HG03139 (cell line): ENCODE measurements around the gene MAP3K21.
A peak's percentile ranks its signal among the peaks of the same experiment; 100 is the strongest.

Experiments
- ATAC-seq: cut with Tn5 transposase; IDR thresholded peaks from one replicate; pipeline ENCODE4 v1.9.1; 2021; ENCODE audit not compliant: unreplicated experiment

Gene MAP3K21

DNA sequence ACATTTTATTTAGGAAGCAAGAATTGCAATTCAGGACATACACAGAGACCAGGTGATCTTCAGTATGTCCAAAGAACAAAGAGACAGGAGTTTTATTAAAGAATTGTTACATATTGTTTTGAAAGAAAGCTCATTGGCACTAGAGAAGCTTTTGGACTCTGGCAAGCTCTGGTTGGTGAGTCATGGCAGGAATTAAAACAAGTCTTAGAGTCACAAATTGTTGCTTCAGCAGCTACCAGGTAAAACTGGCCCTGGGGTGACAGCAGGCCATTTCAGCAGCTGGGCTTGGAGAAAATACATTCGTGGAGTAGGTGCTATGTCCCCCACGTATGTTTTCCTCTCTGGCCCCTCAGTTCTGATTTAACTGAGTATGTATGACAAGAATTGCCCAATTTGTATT, 58.8 kb downstream of the MAP3K21 start:
- no peak for ATAC-seq

DNA sequence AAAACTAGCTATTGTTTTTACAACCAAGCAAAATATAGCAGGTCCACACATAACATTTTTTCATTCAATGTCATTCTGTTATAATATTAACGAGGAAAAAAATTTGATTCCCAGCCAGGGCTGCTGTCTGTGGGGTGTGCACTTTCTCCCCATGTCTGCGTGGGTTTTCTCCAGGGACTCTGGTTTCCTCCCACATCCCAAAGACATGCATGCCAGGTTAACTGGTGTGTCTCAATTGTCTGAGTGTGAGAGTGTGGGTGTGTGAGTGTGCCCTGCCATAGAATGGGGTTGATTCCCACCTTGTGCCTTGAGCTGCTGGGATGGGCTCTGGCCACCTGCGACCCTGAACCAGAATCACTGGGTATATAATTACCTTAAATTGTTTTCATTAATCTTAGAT, 60.1 kb downstream of the MAP3K21 start:
- ATAC-seq: no peak

DNA sequence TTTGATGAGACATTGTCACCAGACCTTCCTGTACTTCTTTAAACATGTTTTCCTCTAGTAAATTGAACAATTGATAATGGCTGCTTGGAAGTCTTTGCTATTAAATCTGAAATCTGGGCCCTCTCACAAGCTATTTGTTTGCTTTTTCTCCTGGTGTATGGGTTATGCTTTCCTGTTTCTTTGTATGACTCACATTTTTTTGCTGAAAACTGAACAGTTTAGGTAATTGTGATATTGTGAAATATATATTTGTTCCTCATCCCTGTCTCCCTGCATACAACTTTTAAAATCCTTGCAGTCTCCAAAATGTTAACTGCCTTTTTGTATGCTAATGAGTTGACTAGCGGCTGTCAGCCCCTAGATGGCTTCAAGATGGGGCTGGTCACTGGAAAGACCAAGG, 61.6 kb downstream of the MAP3K21 start:
- ATAC-seq: no peak

DNA sequence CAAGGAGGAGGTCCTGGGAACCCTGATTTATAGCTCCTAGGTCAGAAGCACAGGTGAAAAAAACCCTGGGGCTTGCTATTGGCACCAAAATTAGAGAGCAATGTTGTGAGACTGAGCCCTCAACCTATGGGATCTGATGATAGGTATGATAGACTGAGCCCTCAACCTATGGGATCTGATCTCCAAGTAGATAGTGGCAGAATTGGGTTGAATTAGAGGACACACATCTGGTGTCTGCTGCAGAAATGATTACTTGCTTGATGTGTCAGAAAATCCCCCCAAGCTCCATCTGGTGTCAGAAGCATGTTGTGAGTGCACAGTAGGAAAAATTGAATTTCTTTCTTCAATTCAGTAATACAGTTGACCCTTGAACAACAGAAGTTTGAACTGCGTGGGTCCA, 62.4 kb downstream of the MAP3K21 start:
- ATAC-seq: no peak

DNA sequence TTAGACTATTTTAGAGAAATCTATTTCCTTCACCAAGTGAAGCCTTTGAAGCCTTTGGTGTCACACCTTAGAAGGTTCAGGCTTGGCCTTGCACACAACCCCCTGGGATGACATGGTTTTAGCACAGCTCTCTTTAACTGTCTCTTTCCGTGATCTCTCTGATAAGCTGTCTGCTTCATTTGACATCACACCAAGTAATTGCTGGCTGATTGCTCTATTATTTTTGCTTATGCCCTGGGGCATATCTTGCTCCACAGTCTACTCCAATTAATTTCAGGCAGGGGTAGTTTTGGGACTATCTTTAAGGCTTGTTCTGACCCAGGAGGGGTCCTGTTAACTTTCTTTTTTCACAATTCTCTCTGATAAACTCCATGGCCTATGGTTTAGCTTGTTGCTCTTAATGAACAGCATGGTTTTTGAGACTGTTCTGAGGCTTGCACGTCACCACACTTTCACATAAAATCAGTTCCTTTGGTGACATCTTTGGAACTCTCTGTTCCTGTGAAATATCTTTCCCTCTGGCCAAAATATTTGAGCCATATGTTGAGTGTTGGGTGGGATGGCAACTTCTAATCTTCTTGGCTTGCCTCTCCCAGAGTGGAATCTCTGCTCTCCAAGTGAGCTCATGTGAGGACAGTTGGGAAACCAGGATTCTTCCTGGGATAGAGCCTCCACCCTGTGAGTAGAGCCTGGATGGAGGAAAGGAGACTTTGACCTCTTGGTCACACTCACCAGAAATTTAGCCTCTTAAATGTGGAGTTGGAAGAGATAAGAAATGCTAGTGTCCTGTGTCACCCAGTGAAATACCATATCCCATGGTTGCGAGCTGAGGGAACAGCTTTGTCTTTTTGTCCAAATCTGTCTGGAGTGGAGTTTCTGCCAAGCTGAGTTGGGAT, 63.6 kb downstream of the MAP3K21 start:
- no peak for ATAC-seq

DNA sequence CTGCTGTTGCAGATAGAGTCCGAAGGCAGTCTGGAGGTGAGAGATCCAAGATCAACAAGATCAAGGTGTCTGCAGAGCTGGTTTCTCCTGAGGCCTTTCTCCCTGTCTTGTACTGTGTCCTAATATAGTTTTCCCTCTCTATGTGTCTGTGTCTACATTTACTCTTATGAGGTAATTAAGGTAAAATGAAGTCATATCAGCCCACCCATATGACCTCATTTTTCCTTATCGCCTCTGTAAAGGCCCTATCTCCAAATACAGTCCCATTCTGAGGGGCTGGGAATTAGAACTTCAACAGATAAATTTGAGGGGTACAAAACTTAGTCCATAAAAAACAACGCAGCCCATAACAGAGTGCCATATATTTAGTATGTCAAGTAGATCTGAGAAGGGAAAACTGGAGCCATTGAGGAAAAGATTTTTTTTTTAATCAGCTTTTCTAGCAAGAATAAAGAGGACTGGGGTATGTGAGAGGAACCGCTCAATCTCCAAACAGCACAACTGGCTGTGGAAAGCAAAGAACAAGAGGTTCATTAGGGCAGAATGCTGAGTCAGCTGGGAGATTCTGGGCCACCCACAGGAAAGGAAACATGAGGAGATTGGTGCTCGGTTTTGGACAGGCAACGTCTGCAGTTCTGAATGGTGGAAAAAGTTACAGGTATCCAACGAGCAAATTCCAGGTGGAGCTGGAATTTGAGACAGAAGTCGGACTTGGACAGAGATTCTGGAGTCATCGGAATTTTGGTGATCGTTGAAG, 65.7 kb downstream of the MAP3K21 start:
- no peak for ATAC-seq

DNA sequence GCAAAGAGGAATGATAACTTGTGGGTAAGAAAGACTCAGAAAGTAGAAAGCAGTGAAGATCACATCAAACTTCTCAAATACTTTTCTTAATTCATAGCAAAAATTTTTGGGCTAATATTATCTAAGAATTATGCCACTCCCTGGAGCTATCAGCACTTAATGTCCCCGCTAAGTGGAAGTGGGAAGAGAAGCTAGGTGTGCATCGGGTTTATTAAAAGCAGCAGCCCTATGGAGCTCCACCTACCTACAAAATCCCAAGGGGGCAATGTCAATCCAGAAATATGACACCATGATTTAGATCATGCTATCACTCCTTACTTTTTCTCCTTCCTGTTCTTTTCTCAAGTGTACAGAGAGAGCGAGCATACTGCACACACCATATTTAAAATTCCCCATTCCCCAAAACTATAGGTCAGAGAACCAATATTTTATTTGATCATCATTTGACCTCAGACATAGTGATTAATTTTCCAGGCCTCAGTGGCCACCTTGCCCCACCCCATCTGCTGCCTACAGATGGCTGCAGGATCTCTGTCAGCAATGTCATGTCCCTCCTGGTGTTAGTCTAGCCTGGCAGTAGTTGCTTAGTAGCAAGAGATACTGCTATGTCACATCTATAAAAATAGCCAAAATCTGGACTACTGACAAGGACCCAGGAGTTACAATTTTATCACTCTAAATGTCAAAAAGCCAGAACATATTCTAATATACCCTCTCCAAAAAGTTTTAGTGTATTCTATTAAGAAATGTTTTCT, 66.6 kb downstream of the MAP3K21 start:
- no peak for ATAC-seq

DNA sequence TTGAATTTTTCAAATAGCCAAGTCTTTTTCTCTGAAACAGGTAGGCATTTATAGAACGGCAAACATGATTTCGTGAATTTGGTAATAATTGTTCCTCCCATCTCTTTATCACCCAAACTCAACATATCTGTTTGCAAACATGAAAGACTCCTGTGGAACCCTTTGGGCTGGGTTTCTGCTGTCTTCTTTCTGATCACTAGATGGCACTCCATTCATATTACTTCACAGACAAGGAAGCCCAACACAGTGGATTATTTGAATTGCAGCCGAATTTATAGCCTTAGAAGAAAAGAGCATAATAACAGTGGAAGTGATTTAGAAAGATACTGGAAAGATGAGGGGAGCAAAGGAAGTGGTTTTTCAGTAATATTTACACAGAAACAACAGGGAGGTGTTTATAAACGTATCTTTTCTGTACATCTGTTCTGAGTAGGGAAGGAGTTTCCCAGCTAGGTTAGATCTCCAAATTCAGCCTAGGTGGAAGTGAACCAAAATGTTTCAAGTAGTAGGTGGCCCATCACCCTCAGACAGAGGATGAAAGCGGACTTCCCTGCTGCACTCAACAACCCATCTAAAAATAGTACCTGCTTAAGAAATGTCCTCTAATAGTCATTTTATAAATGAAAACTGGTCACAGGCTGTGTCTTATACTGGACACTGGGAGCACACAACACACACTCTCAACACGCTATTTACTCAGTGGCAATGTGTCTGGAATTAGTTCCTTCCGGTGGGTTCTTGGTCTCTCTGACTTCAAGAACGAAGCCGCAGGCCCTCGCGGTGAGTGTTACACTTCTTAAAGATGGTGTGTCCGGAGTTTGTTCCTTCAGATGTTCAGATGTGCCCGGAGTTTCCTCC, 67.6 kb downstream of the MAP3K21 start:
- ATAC-seq: peak; percentile 93

DNA sequence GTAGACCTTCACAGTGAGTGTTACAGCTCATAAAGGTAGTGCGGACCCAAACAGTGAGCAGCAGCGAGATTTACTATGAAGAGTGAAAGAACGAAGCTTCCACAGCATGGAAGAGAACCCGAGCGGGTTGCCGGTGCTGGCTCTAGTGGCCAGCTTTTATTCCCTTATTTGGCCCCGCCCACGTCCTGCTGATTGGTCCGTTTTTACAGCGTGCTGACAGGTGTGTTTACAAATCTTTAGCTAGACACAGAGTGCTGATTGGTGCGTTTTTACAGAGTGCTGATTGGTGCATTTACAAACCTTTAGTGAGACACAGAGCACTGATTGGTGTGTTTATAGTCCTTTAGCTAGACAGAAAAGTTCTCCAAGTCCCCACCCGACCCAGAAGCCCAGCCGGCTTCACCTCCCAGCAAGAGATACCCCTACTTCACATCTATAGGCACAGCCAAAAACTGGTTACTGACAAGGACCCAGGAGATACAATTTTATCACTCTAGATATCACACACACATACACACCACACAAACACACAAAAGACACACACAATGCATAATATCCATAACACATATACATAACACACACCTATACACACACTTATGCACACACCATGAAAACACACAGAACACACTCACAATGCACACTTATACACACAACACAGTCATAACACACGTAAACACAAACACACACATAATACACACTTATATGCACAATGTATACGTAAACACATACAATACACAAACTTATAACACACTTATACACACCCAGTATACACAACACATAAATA, 68.5 kb downstream of the MAP3K21 start:
- no peak for ATAC-seq

DNA sequence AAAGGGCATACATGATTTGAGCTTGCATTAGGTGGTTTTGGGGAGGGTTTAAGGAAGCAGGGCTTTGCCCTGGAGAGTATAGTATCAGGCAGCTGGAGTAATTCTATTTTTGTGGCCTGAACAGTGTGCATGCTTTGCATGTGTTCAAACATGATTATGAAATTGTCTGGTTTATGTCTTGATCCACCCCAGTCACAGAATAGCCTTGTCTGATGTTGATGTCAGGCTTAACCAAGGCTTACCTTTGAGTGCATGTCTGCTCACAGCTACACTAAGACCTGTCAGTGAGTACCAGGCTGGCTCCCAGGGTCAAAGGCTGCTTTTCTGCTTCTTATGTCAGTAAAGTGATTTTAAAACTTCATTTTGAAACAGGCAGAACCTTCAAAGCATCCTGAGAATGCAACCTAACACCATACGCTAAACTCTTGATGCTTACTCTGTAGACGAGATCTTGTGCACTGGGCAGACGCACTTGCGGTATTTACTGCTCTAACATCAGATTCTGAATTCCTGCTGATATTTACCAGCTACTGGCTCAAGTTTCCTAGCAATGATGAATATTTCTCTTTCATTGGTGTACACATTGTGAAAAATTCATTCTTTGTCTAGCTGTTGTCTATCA, 78.9 kb downstream of the MAP3K21 start:
- no peak for ATAC-seq

DNA sequence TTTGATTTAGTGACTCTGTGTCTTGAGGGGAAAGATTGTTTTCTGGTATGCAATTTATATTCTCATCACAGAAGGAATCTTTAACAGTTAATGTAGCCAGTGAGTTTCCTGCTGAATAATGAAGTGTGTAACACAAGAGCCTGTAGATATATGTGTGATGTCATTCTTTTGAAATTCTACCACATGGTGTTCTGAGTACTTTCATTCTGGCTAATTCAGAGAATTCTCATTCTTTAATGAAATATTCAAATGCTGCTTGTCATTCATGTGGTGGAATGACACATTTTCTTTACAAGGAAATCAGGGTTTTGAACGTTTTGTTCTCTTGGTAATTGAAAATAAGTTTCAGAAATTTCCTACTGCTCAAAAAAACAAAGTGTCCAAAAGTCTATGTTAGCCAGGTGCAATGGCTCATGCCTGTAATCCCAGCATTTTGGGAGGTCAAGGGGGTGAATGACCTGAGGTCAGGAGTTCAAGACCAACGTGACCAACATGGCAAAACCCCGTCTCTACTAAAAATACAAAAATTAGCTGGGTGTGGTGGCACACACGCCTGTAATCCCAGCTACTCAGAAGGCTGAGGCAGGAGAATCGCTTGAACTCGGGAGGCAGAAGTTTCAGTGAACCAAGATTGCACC, 79.6 kb downstream of the MAP3K21 start:
- ATAC-seq: no peak

DNA sequence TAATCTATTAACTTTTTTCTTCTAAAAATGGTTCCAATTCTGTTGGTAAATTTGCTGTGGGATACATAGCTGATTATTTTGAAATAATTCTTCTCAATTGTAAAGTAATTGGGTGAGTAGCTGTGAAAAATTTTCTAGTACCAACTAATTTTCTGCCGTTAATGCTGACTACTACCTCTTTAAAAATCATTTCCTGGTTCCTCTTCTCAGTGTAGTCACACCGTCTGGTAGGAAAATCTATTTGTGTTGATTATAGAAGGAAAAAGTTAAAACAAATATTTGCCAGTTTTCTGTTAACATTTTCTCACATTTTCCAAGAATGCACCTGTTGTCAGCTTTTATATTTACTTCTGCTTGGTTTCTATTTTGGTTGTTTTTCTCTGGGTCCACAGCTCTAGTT, 82.0 kb downstream of the MAP3K21 start:
- no peak for ATAC-seq

DNA sequence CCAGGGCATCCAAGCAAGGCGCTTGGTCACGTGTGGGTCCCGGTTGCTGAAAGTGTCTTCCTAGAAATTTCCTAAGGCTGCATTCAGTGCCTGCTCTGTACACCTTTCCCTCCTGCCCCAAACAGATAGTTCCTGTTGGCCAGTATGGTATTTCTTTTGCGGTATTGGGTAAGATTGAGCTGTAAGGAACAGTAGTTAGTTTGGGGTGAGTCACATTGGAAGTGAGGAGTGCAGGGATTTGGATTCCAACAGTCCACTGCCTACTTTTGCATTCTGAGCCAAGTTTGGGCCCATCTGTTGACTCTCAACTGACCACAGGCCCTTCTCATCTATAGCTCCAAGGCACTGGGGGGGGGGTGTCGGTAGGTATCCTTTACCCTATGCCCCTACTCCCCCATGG, 83.4 kb downstream of the MAP3K21 start:
- ATAC-seq: no peak

DNA sequence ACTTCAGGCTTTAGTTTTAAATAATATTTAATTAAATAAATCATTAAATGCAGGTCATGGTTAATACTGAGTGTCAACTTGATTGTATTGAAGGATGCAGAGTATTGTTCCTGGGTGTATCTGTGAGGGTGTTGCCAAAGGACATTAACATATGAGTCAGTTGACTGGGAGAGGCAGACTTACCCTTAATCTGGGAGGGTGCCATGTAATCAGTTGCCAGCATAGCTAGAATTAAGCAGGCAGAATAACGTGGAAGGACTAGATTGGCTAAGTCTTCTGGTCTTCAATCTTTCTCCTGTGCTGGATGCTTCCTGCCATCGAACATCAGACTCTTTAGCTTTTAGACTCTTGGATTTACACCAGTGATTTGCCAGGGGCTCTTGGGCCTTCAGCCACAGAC, 85.3 kb downstream of the MAP3K21 start:
- ATAC-seq: no peak

DNA sequence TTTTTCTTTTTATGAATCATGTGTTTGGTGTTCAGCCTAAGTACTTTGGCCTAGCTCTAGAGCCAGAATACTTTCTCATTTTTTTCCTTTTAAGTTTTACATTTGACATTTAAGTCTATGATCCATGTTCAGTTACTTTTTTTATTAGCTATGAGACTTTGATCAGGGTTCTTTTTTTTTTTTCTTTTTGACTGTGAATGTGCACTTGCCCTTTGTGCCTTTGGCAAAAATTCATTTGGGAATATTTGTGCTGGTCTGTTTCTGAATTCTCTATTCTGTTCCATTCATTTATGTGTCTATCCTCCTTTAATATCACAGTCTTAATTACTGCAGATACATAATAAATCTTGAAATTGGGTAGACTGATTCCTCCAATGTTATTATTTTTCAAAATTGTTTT, 93.8 kb downstream of the MAP3K21 start:
- no peak for ATAC-seq

DNA sequence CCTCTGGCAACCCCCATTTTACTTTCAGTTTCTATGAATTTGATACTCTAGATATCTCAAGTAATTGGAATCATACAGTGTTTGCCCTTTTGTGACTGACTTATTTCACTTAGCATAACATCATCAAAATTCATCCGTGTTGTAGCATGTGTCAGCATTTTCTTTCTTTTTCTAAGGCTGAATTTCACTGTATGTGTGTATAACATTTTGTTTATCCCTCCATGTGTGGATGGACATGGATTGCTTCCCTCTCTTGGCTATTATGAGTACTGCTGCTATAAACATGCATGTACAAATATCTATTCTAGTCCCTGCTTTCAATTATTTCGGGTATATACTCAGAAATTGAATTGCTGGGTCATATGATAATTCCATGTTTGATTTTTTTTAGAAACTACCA, 97.3 kb downstream of the MAP3K21 start:
- no peak for ATAC-seq

DNA sequence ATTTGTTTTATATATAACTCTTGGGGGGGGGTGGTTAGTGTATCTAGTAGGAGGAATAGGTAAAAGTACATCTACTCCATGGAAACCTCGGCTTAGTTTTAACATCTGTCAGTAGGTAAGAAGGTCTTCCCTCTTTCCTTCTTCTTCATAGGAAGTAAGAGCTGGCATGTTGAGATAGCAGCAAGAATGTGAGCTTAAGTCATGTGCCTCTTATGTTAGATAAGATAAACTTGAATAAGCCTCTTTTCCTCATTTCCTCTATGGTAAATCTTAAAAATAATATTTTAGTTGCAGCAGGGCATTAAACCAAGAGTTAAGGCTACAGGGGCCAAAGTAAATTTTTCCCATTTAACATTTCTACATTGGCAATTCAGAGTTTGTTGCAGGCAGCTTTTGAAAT, 100.4 kb downstream of the MAP3K21 start:
- no peak for ATAC-seq

DNA sequence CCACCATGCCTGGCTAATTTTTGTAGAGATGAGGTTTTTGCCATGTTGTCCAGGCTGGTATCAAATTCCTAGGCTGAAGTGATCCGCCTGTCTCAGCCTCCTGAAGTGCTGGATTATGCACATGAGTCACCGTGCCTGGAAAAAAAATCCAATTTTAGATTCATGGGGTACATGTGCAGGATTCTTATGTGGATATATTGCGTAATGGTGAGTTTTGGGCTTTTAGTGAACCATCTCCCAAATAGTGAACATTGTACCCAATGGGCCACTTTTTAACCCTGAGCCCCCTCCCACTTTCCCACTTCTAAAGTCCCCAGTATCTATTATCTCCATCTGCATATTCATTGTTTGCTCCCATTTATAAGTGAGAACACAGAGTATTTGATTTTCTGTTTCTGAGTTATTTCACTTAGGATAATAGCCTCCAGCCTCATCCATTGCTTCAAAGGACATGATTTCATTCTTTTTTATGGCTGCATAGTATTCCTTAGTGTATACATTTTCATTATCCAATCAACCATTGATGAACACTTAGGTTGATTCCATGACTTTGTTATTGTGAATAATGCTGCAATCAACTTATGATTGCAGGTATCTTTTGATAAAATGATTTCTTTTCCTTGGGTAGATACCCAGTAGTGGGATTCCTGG, 104.4 kb downstream of the MAP3K21 start:
- ATAC-seq: no peak

DNA sequence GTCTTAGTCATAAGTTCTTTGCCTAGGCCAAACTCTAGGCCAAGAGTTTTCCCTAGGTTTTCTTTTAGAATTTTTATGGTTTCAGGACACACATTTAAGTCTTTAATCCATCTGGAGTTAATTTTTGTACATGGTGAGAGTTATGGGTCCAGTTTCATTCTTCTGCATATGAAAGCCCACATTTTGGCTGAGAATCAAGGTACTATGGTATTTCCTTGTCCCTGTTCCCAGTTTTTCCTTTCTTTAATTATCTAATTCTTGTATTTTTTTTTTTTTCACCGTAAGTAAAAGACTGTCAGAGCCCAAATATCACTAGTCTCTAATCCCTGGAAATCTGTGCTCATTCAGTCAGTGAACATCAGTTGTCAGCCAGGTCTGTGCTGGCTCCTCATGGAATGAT, 105.4 kb downstream of the MAP3K21 start:
- ATAC-seq: no peak
